Astrocyte (in vitro differentiated cells and primary cell): Measurements from ENCODE around the gene PANX2. TPM values are rescaled to one million over a fixed set of nuclear protein-coding genes. Genes with fewer than 3 reads are reported as not detected.

Experiments
- DNase-seq: peaks from one replicate; pipeline ENCODE4 v3.0.0-alpha.2; 2010; ENCODE audit warnings: low read depth
- FAIRE-seq: peaks from 2 replicates; lab custom pipeline; 2011; peaks lifted over from hg19 to GRCh38; lab: Jason Lieb, UNC
- H2AFZ ChIP-seq: 2 replicates; pipeline ENCODE4 v1.6.0; 2012; ENCODE audit warnings: low read depth, low read length, inconsistent platforms
- H3K27ac ChIP-seq: 2 replicates; pipeline ENCODE4 v1.5.1; 2011; ENCODE audit warnings: low read depth, low read length, inconsistent platforms
- H3K27me3 ChIP-seq: 2 replicates; pipeline ENCODE4 v1.6.0; 2011; ENCODE audit warnings: low read length, inconsistent platforms; ENCODE audit not compliant: insufficient read depth
- H3K36me3 ChIP-seq: 2 replicates; pipeline ENCODE4 v1.5.1; 2011; ENCODE audit warnings: low read length, inconsistent platforms; ENCODE audit not compliant: insufficient read depth
- H3K4me1 ChIP-seq: 2 replicates; pipeline ENCODE4 v1.5.1; 2011; ENCODE audit warnings: low read length, inconsistent platforms; ENCODE audit not compliant: insufficient read depth
- H3K4me2 ChIP-seq: 2 replicates; pipeline ENCODE4 v1.6.0; 2012; ENCODE audit warnings: low read length, inconsistent platforms
- H3K4me3 ChIP-seq: 2 replicates; pipeline ENCODE4 v1.5.1; 2011; ENCODE audit warnings: low read depth, mild to moderate bottlenecking, low read length, inconsistent platforms; ENCODE audit not compliant: insufficient read depth
- H3K79me2 ChIP-seq: 2 replicates; pipeline ENCODE4 v1.6.0; 2012; ENCODE audit warnings: mild to moderate bottlenecking, low read length, inconsistent platforms; ENCODE audit not compliant: insufficient read depth
- H3K9ac ChIP-seq: 2 replicates; pipeline ENCODE4 v1.6.0; 2012; ENCODE audit warnings: mild to moderate bottlenecking, low read length, inconsistent platforms
- H3K9me3 ChIP-seq: 2 replicates; pipeline ENCODE4 v1.5.1; 2012; ENCODE audit warnings: low read depth, mild to moderate bottlenecking, low read length, inconsistent platforms; ENCODE audit not compliant: insufficient read depth
- H4K20me1 ChIP-seq: 2 replicates; pipeline ENCODE4 v1.6.0; 2012; ENCODE audit warnings: low read length, inconsistent platforms; ENCODE audit not compliant: insufficient read depth
- H3K27ac Mint-ChIP-seq: one replicate; pipeline ENCODE4 v1.8.0; 2021; ENCODE audit warnings: mild to moderate bottlenecking, mixed read lengths; ENCODE audit not compliant: unreplicated experiment
- H3K27me3 Mint-ChIP-seq: one replicate; pipeline ENCODE4 v1.8.0; 2021; ENCODE audit warnings: low read depth, mixed read lengths; ENCODE audit not compliant: unreplicated experiment
- H3K36me3 Mint-ChIP-seq: one replicate; pipeline ENCODE4 v1.8.0; 2021; ENCODE audit warnings: low read depth, mixed read lengths; ENCODE audit not compliant: unreplicated experiment
- H3K4me1 Mint-ChIP-seq: one replicate; pipeline ENCODE4 v1.8.0; 2021; ENCODE audit warnings: low read depth, mixed read lengths; ENCODE audit not compliant: unreplicated experiment
- H3K4me3 Mint-ChIP-seq: one replicate; pipeline ENCODE4 v1.8.0; 2021; ENCODE audit warnings: mild to moderate bottlenecking, moderate library complexity, mixed read lengths; ENCODE audit not compliant: unreplicated experiment
- H3K9me3 Mint-ChIP-seq: one replicate; pipeline ENCODE4 v1.8.0; 2021; ENCODE audit warnings: mild to moderate bottlenecking, mixed read lengths; ENCODE audit not compliant: unreplicated experiment
- EZH2 ChIP-seq: IDR thresholded peaks from 2 replicates; pipeline ENCODE4 v1.6.1; 2012; ENCODE audit warnings: mild to moderate bottlenecking, low read length, inconsistent platforms; ENCODE audit not compliant: insufficient read depth
- total RNA-seq: library from RNA; stranded (reverse); gene quantifications from 2 replicates; pipeline ENCODE4 v1.2.1, GENCODE V29; 2021
- TF ChIP-seq, protein P1 (sequence below): IDR thresholded peaks from 2 replicates; pipeline ENCODE4 v1.5.1; 2011; ENCODE audit warnings: low read depth, mild to moderate bottlenecking, inconsistent platforms, low read length, moderate library complexity; ENCODE audit not compliant: insufficient read depth

PANX2 gene
- total RNA-seq, 1 donor from 2014 or later: 2.3 TPM

GRCh38 chr22:50198624-50199017 is 28.1 kb downstream of the PANX2 start:
- TF ChIP-seq, protein P1, sequence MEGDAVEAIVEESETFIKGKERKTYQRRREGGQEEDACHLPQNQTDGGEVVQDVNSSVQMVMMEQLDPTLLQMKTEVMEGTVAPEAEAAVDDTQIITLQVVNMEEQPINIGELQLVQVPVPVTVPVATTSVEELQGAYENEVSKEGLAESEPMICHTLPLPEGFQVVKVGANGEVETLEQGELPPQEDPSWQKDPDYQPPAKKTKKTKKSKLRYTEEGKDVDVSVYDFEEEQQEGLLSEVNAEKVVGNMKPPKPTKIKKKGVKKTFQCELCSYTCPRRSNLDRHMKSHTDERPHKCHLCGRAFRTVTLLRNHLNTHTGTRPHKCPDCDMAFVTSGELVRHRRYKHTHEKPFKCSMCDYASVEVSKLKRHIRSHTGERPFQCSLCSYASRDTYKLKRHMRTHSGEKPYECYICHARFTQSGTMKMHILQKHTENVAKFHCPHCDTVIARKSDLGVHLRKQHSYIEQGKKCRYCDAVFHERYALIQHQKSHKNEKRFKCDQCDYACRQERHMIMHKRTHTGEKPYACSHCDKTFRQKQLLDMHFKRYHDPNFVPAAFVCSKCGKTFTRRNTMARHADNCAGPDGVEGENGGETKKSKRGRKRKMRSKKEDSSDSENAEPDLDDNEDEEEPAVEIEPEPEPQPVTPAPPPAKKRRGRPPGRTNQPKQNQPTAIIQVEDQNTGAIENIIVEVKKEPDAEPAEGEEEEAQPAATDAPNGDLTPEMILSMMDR: no peak
- TF ChIP-seq EZH2: no peak
- Histone ChIP-seq H2AFZ (no peak overlapping the region), H3K9ac (no peak overlapping the region), H3K4me3 (no peak overlapping the region), H3K9me3 (no peaks in the 10 kb centered on the region), H3K36me3 (peaks cover 4% of the 10 kb centered on the region), H4K20me1 (peaks cover 32% of the 10 kb centered on the region), H3K27me3 (no peaks in the 10 kb centered on the region), H3K4me1 (peaks cover 13% of the 10 kb centered on the region), H3K4me2 (no peak overlapping the region), H3K27ac (no peak overlapping the region), H3K79me2 (peaks cover 32% of the 10 kb centered on the region)
- Mint-ChIP-seq H3K4me1 (no peaks in the 10 kb centered on the region), H3K4me3 (no peak overlapping the region), H3K27ac (no peak overlapping the region), H3K27me3 (no peaks in the 10 kb centered on the region), H3K9me3 (no peaks in the 10 kb centered on the region), H3K36me3 (peaks cover 6% of the 10 kb centered on the region)
- DNase-seq: no peak
- FAIRE-seq: no peak

- H3K36me3 Mint-ChIP-seq: peaks cover 8% of the 10 kb centered on the region
- peaks cover 39% of the 10 kb centered on the region for H4K20me1 ChIP-seq
- H3K27me3 Mint-ChIP-seq: no peaks in the 10 kb centered on the region
- no peaks in the 10 kb centered on the region for H3K4me1 Mint-ChIP-seq
- peaks cover 36% of the 10 kb centered on the region for H3K79me2 ChIP-seq
- no peaks in the 10 kb centered on the region for H3K9me3 ChIP-seq
- H3K27ac Mint-ChIP-seq: no peak overlapping the region
- no peak overlapping the region for H3K27ac ChIP-seq
- no peak for FAIRE-seq
- H3K9ac ChIP-seq: no peak overlapping the region
- no peak overlapping the region for H3K4me3 ChIP-seq
- peaks cover 6% of the 10 kb centered on the region for H3K36me3 ChIP-seq
- no peak overlapping the region for H2AFZ ChIP-seq
- no peaks in the 10 kb centered on the region for H3K27me3 ChIP-seq
- peaks cover 13% of the 10 kb centered on the region for H3K4me1 ChIP-seq
- DNase-seq: no peak
- TF ChIP-seq EZH2: no peak
- TF ChIP-seq, protein P1: no peak
- H3K4me3 Mint-ChIP-seq: peak overlapping the region; percentile 79
- H3K4me2 ChIP-seq: peak overlapping the region; percentile 97
- no peaks in the 10 kb centered on the region for H3K9me3 Mint-ChIP-seq
Observed at GRCh38 chr22:50199251-50199721, 28.8 kb downstream of the PANX2 start.

DNA sequence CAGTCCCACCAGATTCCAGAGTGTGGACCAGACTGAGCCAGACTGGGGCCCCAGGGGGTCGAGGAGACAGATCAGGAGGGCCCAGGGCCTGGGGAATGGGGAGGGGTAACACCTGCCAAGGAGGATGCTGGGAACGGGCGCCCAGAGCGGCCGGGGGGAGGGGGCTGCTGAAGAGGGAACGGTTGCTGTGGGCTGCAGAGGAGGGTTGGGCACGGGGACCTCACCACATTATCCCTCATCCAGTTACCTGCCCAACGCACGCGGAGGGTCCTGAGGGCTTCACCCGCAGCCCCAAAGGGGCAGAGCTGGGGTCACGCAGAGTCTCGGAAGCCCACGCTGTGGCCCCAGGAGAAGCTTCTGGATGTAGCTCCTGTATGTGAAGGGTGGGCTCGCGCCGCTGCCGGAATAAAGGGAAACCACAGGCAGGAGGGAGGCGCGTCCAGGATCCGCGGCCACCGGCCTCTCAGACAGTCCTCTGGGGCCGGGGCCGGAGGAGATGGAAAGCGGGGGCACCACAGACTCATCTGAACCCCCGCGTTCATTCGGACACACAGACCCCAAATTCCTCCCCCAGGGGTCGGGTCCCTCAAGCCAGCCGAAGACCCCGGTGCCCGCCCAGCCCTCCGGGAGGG is 29.4 kb downstream of the PANX2 start:
- peak overlapping the region; percentile 86 for H3K9ac ChIP-seq
- TF ChIP-seq EZH2: no peak
- TF ChIP-seq, protein P1: no peak

More for the DNA sequence above, 29.4 kb downstream of the PANX2 start:
- Histone ChIP-seq H4K20me1 (peaks cover 38% of the 10 kb centered on the region), H3K27me3 (no peaks in the 10 kb centered on the region), H3K79me2 (peaks cover 40% of the 10 kb centered on the region), H2AFZ (peak overlapping the region; percentile 73), H3K4me3 (peak overlapping the region; percentile 66), H3K36me3 (peaks cover 6% of the 10 kb centered on the region), H3K9me3 (no peaks in the 10 kb centered on the region), H3K27ac (peak overlapping the region; percentile 58), H3K4me1 (peaks cover 13% of the 10 kb centered on the region), H3K4me2 (peak overlapping the region; percentile 97)
- Mint-ChIP-seq H3K27ac (peak overlapping the region; percentile 41), H3K9me3 (no peaks in the 10 kb centered on the region), H3K27me3 (no peaks in the 10 kb centered on the region), H3K4me1 (no peaks in the 10 kb centered on the region), H3K4me3 (peak overlapping the region; percentile 79), H3K36me3 (peaks cover 10% of the 10 kb centered on the region)
- no peak for DNase-seq
- no peak for FAIRE-seq
